Body of pancreas (tissue), 4 donors: ENCODE data around the gene LEAP2. TPM values are rescaled to one million over a fixed set of nuclear protein-coding genes. Genes with fewer than 3 reads are reported as not detected.

Source experiments
- ATAC-seq: fragments of 150-250 bp; one replicate; pipeline ENCODE4 v1.9.1; 2016
- DNase-seq, 4 donors: peaks; one replicate each; pipeline ENCODE4 v3.0.0-alpha.2; 2019
- H3K27ac ChIP-seq, 4 donors: fragments of 200-600 bp; sonication (generic); 1 replicate in 3 of 4; 2 replicates in 1 of 4; pipeline versions ENCODE4 v1.5.1 to v1.6.1; 2016 to 2019; ENCODE audit warnings: mild to moderate bottlenecking in 1 of 4, mixed read lengths in 1 of 4, moderate library complexity in 1 of 4
- H3K27me3 ChIP-seq, 2 donors: fragments of 200-600 bp; sonication (generic); one replicate each; pipeline ENCODE4 v1.6.0; 2016; ENCODE audit warnings: mild to moderate bottlenecking in 1 of 2
- H3K36me3 ChIP-seq, 2 donors: fragments of 200-600 bp; sonication (generic); replicated peaks in 1 of 2; 2 replicates each; pipeline ENCODE4 v1.5.1; 2016; ENCODE audit warnings: low read depth in 2 of 2; ENCODE audit not compliant: insufficient read depth in 1 of 2
- H3K4me1 ChIP-seq: fragments of 200-600 bp; sonication (generic); one replicate; pipeline ENCODE4 v1.6.0; 2016
- H3K4me3 ChIP-seq, 2 donors: fragments of 200-600 bp; sonication (generic); 1 replicate in 1 of 2; 2 replicates in 1 of 2; pipeline ENCODE4 v1.5.1; 2016 to 2019
- H3K9me3 ChIP-seq, 3 donors: fragments of 200-600 bp; sonication (generic); 1 replicate in 2 of 3; 2 replicates in 1 of 3; pipeline ENCODE4 v1.5.1; 2016
- CTCF ChIP-seq, 7 experiments: fragments of 450-650 bp in 4 of 7; fragments of 200-600 bp in 3 of 7; sonication (generic) in 3 of 7; IDR thresholded peaks; one replicate each; pipeline ENCODE4 v1.5.1; 2016 to 2019; ENCODE audit warnings: antibody characterized with exemption in 7 of 7
- POLR2A ChIP-seq, 3 donors: fragments of 450-650 bp; IDR thresholded peaks; one replicate each; pipeline ENCODE4 v1.6.1; 2016; ENCODE audit warnings: antibody characterized with exemption in 3 of 3, mild to moderate bottlenecking in 2 of 3
- WGBS, 2 donors: methylation state at CpG; one replicate each; pipeline ENCODE4 v1.1.5; 2017; 5-methylcytosine and 5-hydroxymethylcytosine counted together
- intact Hi-C: fragments of 100-400 bp; cut with DNase I; formaldehyde crosslinking; loops from one replicate; pipeline ENCODE4 v1.15.1; 2023
- total RNA-seq, 2 donors: library from RNA; depleted of rRNA; stranded (reverse); fragments of >200 nt; gene quantifications; one replicate each; pipeline ENCODE4 v1.1.0, GENCODE V29; 2016

LEAP2 gene
- total RNA-seq, 2 donors from 2014 or later = 3.4 to 9.6 TPM

DNA sequence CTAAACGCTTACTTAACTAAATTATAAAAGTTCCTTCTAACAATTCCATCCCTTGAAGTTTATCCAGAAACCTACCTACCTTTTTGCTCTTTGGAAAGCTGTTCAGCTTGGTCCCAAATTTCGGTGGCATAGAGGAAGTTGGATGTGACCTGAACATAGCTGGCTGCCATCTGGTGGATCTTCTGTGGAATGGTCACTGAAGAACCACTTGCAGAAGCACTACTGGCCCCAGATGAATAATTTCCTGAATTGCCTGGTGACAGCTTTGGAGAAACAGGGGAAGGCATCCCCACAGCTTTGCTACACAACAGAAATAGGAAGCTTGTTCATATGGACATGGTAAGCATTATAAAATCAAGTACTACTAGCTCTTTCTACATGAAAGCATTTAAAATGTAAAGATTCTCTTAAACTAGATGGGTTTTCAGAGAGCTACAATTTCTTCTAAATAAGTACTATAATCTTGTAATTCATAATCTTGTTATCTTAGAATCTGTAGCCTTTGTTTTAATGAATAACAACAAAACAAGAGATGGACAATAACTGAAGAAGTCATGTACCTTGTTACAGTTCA is 9.9 kb downstream of the LEAP2 start:
- peak; percentile 57 to 80 (median 70) for DNase-seq
- TF ChIP-seq CTCF (IDR thresholded peaks at IDR 0.05) (peak; percentile 19 to 80 (median 73)), POLR2A (IDR thresholded peaks at IDR 0.05) (no peak)
- intact Hi-C loops = no loop called here
- Histone ChIP-seq H3K36me3 (peaks cover 0 to 40% of the 10 kb centered on the region in 2 donors), H3K4me3 (no peak overlapping the region), H3K27me3 (no peaks in the 10 kb centered on the region), H3K27ac (peak overlapping the region in 1 of 4 donors; percentile 41), H3K9me3 (no peaks in the 10 kb centered on the region), H3K4me1 (peaks cover 6% of the 10 kb centered on the region)
- WGBS, 2 donors = 14 to 15% methylated on average over 2 of the region's 2 CpGs
- ATAC-seq = peak; percentile 97

- WGBS, 2 donors = 32 to 42% methylated on average over 2 of the region's 2 CpGs
- intact Hi-C loops = no loop called here
- H3K9me3 ChIP-seq = no peaks in the 10 kb centered on the region
- TF ChIP-seq CTCF (IDR thresholded peaks at IDR 0.05) (no peak), POLR2A (IDR thresholded peaks at IDR 0.05) (no peak)
- peak overlapping the region in 2 of 4 donors; percentile 43 to 46 for H3K27ac ChIP-seq
- DNase-seq = no peak
- H3K36me3 ChIP-seq = peaks cover 0 to 51% of the 10 kb centered on the region in 2 donors
- H3K4me3 ChIP-seq = no peak overlapping the region
- no peaks in the 10 kb centered on the region for H3K27me3 ChIP-seq
- peaks cover 6% of the 10 kb centered on the region for H3K4me1 ChIP-seq
- ATAC-seq = no peak
Observed at GRCh38 chr5:132884548-132884947, 11.1 kb downstream of the LEAP2 start.

- no peak for DNase-seq
- Histone ChIP-seq H3K27me3 (no peaks in the 10 kb centered on the region), H3K4me1 (peaks cover 6% of the 10 kb centered on the region), H3K27ac (no peak overlapping the region), H3K36me3 (peaks cover 0 to 41% of the 10 kb centered on the region in 2 donors), H3K4me3 (no peak overlapping the region), H3K9me3 (no peaks in the 10 kb centered on the region)
- 87 to 89% methylated on average over 11 of the region's 11 CpGs for WGBS, 2 donors
- intact Hi-C loops = loop anchor here (5.0 kb wide), 1 partner anchor 59 kb away; no protein-coding TSS in a partner anchor
- no peak for TF ChIP-seq CTCF (IDR thresholded peaks at IDR 0.05)
- TF ChIP-seq POLR2A (IDR thresholded peaks at IDR 0.05) = no peak
- no peak for ATAC-seq
Observed at GRCh38 chr5:132886064-132886823, 12.8 kb downstream of the LEAP2 start.

GRCh38 chr5:132887283-132887682 is 13.8 kb downstream of the LEAP2 start:
- ATAC-seq (no peak), DNase-seq (no peak)
- Histone ChIP-seq H3K27ac (no peak overlapping the region), H3K9me3 (no peaks in the 10 kb centered on the region), H3K36me3 (peaks cover 3 to 40% of the 10 kb centered on the region in 2 donors), H3K4me1 (peaks cover 6% of the 10 kb centered on the region), H3K4me3 (no peak overlapping the region), H3K27me3 (no peaks in the 10 kb centered on the region)
- intact Hi-C loops = loop anchor here (5.0 kb wide), 1 partner anchor 60 kb away; no protein-coding TSS in a partner anchor
- 14 to 27% methylated on average over 1 of the region's 1 CpG for WGBS, 2 donors
- TF ChIP-seq POLR2A (IDR thresholded peaks at IDR 0.05) = no peak
- TF ChIP-seq CTCF (IDR thresholded peaks at IDR 0.05) = no peak
